ENCODE data around the gene AAK1.

AAK1 gene

GRCh38 chr2:69685321-69686048 is 41.9 kb upstream of the AAK1 start:
- TF ChIP-seq CTCF (IDR thresholded peaks at IDR 0.05; ENCODE audit: extremely low read depth, insufficient read depth, missing control alignments), result no peak

GRCh38 chr2:69683170-69683971 is 39.8 kb upstream of the AAK1 start:
- no peak for DNase-seq (ENCODE audit: low spot score)
- no peak for TF ChIP-seq CTCF (IDR thresholded peaks at IDR 0.05; ENCODE audit: extremely low read depth, insufficient read depth, missing control alignments)
- in situ Hi-C loops (cut with MboI; ENCODE audit: low pct_unique_long_range_greater_than_20kb, low sequenced_read_pairs, unreplicated experiment), result no loop called here

More at GRCh38 chr2:69685321-69686048, 41.9 kb upstream of the AAK1 start:
- DNase-seq (ENCODE audit: low spot score), result no peak
- in situ Hi-C loops (cut with MboI; ENCODE audit: low pct_unique_long_range_greater_than_20kb, low sequenced_read_pairs, unreplicated experiment), result no loop called here

- TF ChIP-seq CTCF (IDR thresholded peaks at IDR 0.05; ENCODE audit: extremely low read depth, insufficient read depth, missing control alignments), result no peak
- no peak for DNase-seq (ENCODE audit: low spot score)
- in situ Hi-C loops (cut with MboI; ENCODE audit: low pct_unique_long_range_greater_than_20kb, low sequenced_read_pairs, unreplicated experiment), result no loop called here
These were observed 39.0 kb upstream of the AAK1 start for GRCh38 chr2:69682525-69682924.

- no peak for TF ChIP-seq CTCF (IDR thresholded peaks at IDR 0.05; ENCODE audit: extremely low read depth, insufficient read depth, missing control alignments)
- no peak for DNase-seq (ENCODE audit: low spot score)
- in situ Hi-C loops (cut with MboI; ENCODE audit: low pct_unique_long_range_greater_than_20kb, low sequenced_read_pairs, unreplicated experiment), result no loop called here
These were observed 36.6 kb upstream of the AAK1 start for GRCh38 chr2:69680001-69680675.

GRCh38 chr2:69677914-69678313 is 34.4 kb upstream of the AAK1 start:
- DNase-seq (ENCODE audit: low spot score), result no peak
- in situ Hi-C loops (cut with MboI; ENCODE audit: low pct_unique_long_range_greater_than_20kb, low sequenced_read_pairs, unreplicated experiment), result no loop called here
- TF ChIP-seq CTCF (IDR thresholded peaks at IDR 0.05; ENCODE audit: extremely low read depth, insufficient read depth, missing control alignments), result no peak

- in situ Hi-C loops (cut with MboI; ENCODE audit: low pct_unique_long_range_greater_than_20kb, low sequenced_read_pairs, unreplicated experiment), result no loop called here
- no peak for TF ChIP-seq CTCF (IDR thresholded peaks at IDR 0.05; ENCODE audit: extremely low read depth, insufficient read depth, missing control alignments)
- DNase-seq (ENCODE audit: low spot score), result no peak
These were observed 32.6 kb upstream of the AAK1 start for GRCh38 chr2:69676146-69676545.
